Stimulated activated CD4-positive, alpha-beta T cell treated with anti-CD3 and anti-CD28 coated beads, TNF-alpha, amount 100 ng/mL, for 4 hours (primary cell): ENCODE data around the gene CRYBG1.
"Not testable (repeated sequence)": the region's sequence is repeated elsewhere in the genome, so short reads cannot be mapped to it uniquely, and the experiment has no call there.

Experiments used
- DNase-seq, 3 experiments: peaks; one replicate each; pipeline ENCODE4 v3.0.0-alpha.2; 2020; ENCODE audit warnings: low read depth in 3 of 3

The CRYBG1 gene

DNA sequence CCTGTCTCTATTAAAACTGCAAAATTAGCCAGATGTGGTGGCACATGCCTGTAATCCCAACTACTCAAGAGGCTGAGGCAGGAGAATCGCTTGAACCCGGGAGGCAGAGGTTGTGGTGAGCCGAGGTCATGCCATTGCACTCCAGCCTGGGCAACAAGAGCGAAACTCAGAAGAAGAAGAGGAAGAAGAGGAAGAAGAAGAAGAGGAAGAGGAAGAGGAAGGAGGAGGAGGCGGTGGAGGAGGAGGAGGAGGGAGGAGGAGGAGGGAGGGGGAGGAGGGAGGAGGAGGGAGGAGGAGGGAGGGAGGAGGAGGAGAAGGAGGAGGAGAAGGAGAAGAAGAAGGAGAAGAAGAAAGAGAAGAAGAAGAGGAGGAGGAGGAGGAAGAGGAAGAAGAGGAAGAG lies 228.4 kb downstream of the CRYBG1 start:
- not testable (repeated sequence) for DNase-seq

DNA sequence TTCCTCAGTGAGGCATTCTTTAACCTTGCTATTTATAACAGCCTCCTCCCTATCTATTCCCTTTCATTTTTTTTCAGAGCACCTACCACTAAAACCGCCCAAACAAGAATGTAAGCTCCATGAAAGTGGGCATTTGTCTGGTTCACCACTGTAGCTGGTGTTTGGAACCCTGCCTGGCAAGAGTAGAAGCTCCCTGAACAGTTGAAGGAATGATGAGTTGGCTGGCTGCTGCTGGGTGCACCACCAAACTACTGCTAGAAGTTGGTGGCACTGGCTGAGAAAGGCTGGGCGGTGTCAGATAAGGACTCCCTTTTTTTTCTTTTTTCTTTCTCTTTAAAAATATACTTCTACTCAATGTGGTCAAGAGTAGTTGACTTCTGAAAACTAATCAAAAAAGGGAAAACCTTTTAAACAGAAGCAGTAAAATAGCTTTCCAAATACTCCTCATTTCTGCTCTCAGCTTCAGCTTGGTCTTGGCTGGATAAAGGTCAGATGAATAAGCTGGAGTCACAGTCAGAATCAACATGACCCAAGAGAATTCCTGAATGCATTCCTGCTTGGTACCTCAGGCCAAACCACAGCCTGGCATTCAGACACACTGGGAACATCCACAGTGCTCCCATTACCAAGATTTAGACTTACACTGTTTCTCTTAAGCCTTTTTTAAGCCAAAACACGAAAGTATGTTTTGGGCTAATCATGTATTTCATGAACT lies 230.8 kb downstream of the CRYBG1 start:
- DNase-seq, result no peak

DNA sequence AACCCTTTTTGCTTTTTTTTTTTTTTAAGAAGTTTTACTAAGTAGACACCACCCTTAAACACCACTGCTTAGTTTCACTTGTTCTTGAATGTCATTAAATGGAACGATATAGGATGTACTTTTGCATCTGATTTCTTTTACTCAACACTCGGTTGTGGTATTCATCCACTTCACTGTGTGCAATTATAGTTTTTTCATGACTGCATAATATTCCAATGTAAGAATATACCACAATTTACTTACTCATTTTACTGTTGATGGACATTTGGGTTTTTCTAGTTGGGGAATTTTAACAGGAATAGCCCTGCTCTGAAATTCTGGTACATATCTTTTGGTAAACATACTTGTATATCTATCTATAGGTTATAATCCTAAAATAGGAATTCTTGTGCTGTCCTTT lies 238.9 kb downstream of the CRYBG1 start:
- no peak for DNase-seq

DNA sequence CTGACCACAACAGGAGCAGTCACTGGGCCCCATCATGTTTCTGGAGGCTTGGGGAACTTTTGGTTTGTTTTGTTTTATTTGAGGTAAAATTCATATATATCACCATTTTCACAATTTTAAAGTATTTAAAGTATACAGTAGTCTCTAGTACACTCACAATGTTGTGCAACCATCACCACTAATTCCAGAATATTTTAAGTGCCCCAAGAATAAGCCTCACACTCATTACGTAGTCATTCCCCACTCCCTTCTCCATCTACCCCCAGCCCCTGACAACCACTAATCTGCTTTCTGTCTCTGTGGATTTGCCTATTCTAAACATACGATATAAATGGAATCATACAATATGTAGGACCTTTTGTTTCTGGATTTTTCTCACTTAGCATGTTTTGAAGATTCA lies 239.8 kb downstream of the CRYBG1 start:
- DNase-seq, result no peak

- DNase-seq, result no peak
Measured at GRCh38 chr6:106608080-106608668, 247.7 kb downstream of the CRYBG1 start.

- DNase-seq, result no peak
Measured at GRCh38 chr6:106609699-106610098, 249.2 kb downstream of the CRYBG1 start.

DNA sequence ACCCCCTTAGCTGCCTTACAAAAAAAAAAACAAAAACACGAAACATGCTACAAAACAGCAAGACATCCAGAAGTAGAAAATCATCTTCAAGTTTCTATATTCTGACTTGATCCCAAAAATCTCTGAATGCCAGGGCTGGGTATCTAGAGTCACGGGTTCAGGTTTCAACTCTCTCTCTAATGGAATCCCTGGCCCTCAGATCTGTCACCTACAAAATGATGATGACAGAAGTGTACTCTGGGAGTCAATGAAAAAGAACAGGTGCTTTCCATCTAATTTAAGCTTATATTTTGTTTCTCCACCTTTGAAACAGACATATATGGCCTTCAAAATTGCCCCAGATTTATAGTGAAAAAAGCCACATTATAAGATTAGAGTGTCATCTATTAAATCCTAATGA lies 250.5 kb downstream of the CRYBG1 start:
- DNase-seq, result no peak

DNA sequence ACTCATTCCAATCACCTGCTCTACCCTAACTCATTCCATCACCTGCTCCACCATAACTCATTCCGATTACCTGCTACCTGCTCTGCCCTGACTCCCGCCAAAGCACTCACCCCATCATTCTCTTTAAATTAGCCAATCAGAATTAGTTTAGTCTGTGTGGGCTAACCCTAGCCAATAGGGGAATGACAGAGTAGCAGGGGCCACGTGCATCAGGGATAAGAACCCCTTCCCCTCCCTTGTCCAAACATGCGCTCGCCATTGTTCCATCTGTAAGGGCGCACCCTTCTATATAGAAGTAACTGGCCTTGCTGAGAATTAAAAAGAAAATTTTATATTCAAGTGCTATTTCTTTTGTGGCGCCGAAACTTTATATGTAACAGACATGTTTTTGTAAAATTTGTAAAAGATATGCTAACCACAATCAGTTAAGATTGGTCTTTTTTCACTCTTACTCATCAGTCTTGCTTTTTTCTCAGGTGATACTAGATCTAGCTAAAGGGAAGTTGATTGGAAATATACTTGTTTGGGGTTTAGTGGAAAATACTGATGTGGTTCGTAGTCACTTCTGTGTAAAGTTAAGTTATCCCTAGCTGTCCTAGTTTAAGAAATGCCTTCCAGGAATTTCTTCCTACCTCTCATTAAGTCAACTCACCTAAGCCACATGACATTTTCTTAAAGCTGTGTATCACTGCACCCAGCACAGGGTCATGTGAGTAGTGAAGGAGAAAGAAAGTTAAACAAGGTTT lies 252.3 kb downstream of the CRYBG1 start:
- no peak for DNase-seq

- no peak for DNase-seq
Measured at GRCh38 chr6:106613590-106613989, 253.1 kb downstream of the CRYBG1 start.

GRCh38 chr6:106614166-106614565 lies 253.6 kb downstream of the CRYBG1 start:
- DNase-seq, result no peak

DNA sequence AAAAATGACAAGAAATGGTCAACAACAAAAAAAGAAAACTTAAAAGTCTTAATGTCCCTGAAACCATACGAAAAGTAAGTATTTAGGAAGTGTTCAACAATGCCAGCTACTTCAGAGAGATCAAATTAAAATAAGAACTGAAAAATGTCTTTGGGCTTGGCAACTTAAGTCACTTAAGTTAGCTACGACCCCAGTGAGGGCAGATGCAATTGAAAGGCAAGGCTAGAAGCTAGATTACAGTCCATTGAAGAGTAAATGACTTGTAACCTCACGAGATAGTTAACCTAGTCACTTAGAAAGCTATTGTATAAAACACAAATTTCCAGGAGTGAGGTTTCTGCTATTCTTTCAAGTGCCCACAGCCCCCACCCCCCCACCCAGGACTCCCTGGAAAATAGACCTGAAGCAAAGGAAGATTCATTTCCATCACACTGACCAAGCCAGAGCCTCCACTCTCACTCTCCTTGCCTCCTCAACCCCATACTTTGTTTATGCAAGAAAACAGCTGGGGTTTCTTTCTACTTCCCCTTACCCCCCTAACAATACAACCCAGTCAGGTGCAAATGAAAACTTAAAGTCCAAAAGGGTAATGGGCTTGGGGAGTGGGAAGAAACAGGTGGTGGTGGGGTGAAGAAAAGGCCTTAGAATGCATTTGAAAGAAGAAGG lies 254.2 kb downstream of the CRYBG1 start:
- DNase-seq, result no peak

DNA sequence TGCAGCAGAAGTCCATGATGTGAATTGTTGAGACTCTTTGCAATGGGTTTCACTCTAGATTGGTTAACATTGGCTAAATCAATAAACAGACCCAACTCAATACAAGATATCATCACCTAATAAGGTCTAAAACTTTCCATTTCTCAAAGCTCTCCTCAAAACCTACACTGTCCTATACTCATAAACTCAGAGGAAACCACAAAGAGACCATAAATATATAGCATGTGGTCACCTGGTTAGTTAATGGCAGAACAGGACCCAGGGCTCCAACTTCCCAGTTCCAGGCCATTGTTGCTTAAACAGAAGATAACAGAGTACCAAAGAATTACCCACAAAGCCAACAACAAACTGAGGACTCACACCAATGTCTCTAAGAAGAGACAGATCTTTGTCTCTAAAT lies 256.8 kb downstream of the CRYBG1 start:
- no peak for DNase-seq

DNA sequence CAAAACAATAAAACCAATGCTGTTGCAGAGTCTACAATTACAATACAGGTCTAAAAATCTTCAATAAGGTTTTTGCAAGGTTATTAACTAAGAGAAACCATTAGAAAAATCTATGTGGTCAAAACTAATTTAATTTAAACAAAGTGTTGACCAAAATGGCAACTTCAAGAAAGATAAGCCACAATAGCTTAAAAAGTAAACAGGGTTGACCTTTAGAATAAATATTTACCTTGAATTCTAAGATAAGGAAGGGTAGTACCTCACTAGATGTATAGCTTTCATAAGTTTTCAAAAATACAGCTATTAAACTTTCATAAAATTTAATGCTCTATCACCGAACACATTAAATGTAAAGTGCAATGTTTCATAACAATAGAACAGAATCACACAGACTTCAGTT lies 257.3 kb downstream of the CRYBG1 start:
- no peak for DNase-seq

- DNase-seq, result no peak
Measured at GRCh38 chr6:106618324-106618723, 257.8 kb downstream of the CRYBG1 start.

GRCh38 chr6:106619223-106619622 lies 258.7 kb downstream of the CRYBG1 start:
- no peak for DNase-seq

DNA sequence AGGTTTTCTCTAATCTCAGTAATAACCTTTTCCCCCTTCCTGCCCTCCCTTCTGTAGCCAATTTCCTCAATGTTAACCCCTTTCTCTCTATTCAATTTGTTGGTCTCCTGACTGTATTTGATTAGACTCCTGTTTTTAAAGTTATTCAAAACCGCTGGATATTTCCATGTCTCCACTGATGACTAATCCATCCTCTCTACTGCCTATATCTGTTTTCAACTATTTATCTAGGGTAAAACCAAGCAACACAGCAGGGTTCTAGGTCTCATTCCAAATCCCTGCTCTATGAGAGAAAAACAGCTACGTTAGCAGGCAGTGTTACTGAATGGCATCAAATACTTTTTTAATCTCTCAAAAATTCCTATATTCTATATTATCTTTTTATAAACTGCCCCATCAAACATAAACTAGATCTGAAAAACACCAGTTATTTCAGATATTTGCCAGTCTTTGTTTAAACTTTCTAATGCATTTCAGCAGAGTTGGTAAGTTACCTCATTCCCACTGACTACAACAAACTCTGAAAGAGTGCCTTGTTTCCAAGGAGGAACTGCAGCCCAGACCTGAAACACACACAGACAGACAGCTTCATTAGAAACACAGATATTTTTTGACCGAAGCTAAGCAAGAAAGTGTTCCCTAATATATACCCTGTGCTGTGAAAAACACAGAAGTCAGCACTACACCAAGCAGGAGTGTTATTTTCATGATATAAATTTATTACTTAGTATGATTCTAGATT lies 260.6 kb downstream of the CRYBG1 start:
- DNase-seq, result no peak
